SJSA1 (cell line): ENCODE data around the gene HMX1. TPM values are rescaled to one million over a fixed set of nuclear protein-coding genes. Genes with fewer than 3 reads are reported as not detected.

Experiments used
- DNase-seq, 2 experiments: peaks; one replicate each; pipeline ENCODE4 v3.0.0-alpha.2; 2015 to 2020; ENCODE audit warnings: low spot score in 2 of 2, low read depth in 1 of 2
- H3K27ac ChIP-seq: fragments of 250-450 bp; sonication (Bioruptor Pico); 2 replicates; pipeline ENCODE4 v1.5.1; 2020; ENCODE audit warnings: mild to moderate bottlenecking, moderate library complexity
- H3K27me3 ChIP-seq: fragments of 250-450 bp; sonication (Bioruptor Pico); replicated peaks from 2 replicates; pipeline ENCODE4 v1.5.1; 2020; ENCODE audit warnings: mild to moderate bottlenecking, moderate library complexity
- H3K36me3 ChIP-seq: fragments of 250-450 bp; sonication (Bioruptor Pico); 2 replicates; pipeline ENCODE4 v1.5.1; 2020; ENCODE audit warnings: mild to moderate bottlenecking
- H3K4me1 ChIP-seq: fragments of 250-450 bp; sonication (Bioruptor Pico); replicated peaks from 2 replicates; pipeline ENCODE4 v1.6.1; 2021; ENCODE audit warnings: mild to moderate bottlenecking
- H3K4me3 ChIP-seq: fragments of 250-450 bp; sonication (Bioruptor Pico); 2 replicates; pipeline ENCODE4 v1.5.1; 2020; ENCODE audit warnings: mild to moderate bottlenecking
- H3K9me3 ChIP-seq: fragments of 250-450 bp; sonication (Bioruptor Pico); replicated peaks from 2 replicates; pipeline ENCODE4 v1.5.1; 2020; ENCODE audit warnings: mild to moderate bottlenecking
- total RNA-seq: library from RNA; depleted of rRNA; stranded (reverse); fragments of >200 nt; shearing (Covaris generic); gene quantifications from 2 replicates; pipeline ENCODE4 v1.2.3, GENCODE V29; 2014

HMX1 gene
- total RNA-seq, 1 experiment from 2014 or later, result 0.63 TPM

DNA sequence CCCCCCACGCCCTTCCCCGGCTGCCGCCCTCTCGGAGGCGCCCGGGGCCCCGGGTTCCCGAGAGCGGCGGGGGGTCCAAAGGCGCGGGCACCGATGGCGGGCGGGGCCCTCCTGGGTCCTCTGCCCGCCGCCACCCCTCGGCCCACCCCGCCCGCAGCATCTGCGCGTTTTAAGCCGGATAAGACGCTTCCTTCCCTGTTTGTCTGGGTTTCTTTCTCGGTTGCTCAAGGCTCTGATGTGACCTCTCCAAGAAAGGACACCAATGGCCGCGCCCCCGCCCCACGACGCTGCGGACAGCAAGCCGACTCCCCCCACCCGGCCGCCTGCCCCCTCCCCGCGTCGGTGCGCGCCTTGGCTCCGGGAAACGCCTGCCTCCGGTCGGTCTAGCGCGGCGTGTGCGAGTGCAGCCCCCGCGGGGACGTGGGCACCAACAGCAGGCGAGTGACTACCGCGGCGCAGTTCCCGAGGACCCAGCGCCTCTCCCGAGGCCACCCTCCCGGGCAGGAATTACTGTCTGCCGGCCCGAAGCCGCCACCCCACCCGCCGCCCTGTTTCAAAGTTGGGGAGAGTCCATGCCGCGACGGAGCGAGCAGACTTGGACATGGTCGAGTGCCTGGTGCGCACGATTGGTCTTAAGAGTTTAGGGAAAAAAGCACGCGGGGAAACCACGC, 21.1 kb upstream of the HMX1 start:
- Histone ChIP-seq H3K4me3 (no peak overlapping the region), H3K9me3 (no peaks in the 10 kb centered on the region), H3K27ac (no peak overlapping the region), H3K36me3 (no peaks in the 10 kb centered on the region), H3K27me3 (0 out of 2 replicates have a peak, but pooled peaks cover 6% of the 10 kb centered on the region), H3K4me1 (no peaks in the 10 kb centered on the region)
- no peak for DNase-seq

DNA sequence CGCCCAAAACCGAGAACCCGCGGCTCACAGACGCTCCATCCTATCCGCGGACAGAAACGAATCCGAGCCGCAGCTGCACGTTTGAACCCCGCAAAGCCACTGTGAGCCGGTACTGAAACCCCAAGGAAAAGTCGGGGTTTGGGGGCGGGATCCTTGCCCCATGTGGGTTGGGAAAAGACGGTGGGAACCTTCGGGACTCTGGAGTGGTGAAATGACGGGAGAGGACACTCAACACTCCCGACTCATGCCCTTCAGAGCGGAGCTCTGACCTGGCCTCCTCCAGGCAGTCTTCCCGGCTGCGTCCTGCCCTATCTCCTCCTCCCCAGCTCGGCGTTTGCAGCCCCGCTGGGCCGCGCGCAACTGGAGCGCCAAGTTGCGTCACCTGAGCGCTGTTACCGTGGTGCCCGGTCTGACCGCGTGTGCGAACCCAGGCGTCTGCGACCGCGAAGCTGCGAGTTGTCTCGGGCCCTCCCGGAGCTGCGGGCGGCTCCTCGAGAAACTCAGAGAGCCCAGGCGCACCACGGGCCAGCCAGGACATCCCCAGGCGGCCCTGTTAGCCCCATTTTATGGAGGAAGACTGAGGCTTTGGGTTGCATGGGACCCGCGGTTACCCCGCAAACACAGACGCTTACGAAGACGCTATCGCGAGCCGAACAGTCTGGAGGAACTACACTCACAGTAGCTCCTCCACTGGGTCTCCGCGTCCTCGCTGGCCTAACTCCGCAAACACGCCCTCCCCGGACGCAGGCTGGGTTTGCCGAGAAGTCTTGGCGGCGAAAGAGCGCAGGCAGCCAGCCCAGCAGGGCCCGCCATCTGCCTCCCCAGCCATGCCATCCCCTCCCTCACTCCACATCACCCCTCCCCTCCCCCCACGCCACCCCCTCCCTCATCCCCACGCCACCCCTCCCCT, 20.3 kb upstream of the HMX1 start:
- Histone ChIP-seq H3K4me3 (no peak overlapping the region), H3K27ac (no peak overlapping the region), H3K27me3 (0 out of 2 replicates have a peak, but pooled peaks cover 6% of the 10 kb centered on the region), H3K9me3 (no peaks in the 10 kb centered on the region), H3K36me3 (no peaks in the 10 kb centered on the region), H3K4me1 (no peaks in the 10 kb centered on the region)
- DNase-seq, result no peak

- no peak overlapping the region for H3K27ac ChIP-seq
- H3K4me3 ChIP-seq, result no peak overlapping the region
- no peak for DNase-seq
- H3K9me3 ChIP-seq, result no peaks in the 10 kb centered on the region
- no peaks in the 10 kb centered on the region for H3K4me1 ChIP-seq
- H3K27me3 ChIP-seq, result 0 out of 2 replicates have a peak, but pooled peaks cover 6% of the 10 kb centered on the region
- no peaks in the 10 kb centered on the region for H3K36me3 ChIP-seq
Observed at GRCh38 chr4:8891255-8891645, 19.6 kb upstream of the HMX1 start.

- Histone ChIP-seq H3K4me3 (no peak overlapping the region), H3K27ac (no peak overlapping the region), H3K9me3 (no peaks in the 10 kb centered on the region), H3K36me3 (no peaks in the 10 kb centered on the region), H3K4me1 (no peaks in the 10 kb centered on the region), H3K27me3 (0 out of 2 replicates have a peak, but pooled peaks cover 6% of the 10 kb centered on the region)
- no peak for DNase-seq
Observed at GRCh38 chr4:8888856-8889255, 17.2 kb upstream of the HMX1 start.

- DNase-seq, result no peak
- Histone ChIP-seq H3K27me3 (no peaks in the 10 kb centered on the region), H3K9me3 (no peaks in the 10 kb centered on the region), H3K4me1 (no peaks in the 10 kb centered on the region), H3K27ac (no peak overlapping the region), H3K36me3 (no peaks in the 10 kb centered on the region), H3K4me3 (no peak overlapping the region)
Observed at GRCh38 chr4:8886612-8887406, 15.2 kb upstream of the HMX1 start.

GRCh38 chr4:8882239-8882638, 10.6 kb upstream of the HMX1 start:
- H3K4me1 ChIP-seq, result no peaks in the 10 kb centered on the region
- no peaks in the 10 kb centered on the region for H3K36me3 ChIP-seq
- H3K9me3 ChIP-seq, result no peaks in the 10 kb centered on the region
- no peak overlapping the region for H3K27ac ChIP-seq
- no peak for DNase-seq
- H3K27me3 ChIP-seq, result no peaks in the 10 kb centered on the region
- no peak overlapping the region for H3K4me3 ChIP-seq

DNA sequence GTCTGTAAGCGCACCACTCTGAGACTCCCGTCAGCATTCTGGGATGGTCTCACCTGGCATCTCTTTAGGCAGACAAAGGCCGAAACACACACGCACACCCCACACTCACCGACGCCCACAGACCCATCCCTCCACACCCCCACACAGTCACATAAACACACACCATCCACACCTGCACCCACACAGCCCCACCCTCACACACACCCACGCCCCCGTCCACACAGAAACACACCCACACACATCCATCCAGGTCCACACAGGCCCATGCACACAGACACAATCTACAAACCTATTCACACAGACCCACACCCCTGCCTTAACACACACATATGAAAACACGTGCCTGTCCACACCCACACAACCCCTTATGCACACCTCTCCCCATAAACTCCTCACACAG, 9.2 kb upstream of the HMX1 start:
- Histone ChIP-seq H3K27ac (no peak overlapping the region), H3K9me3 (no peaks in the 10 kb centered on the region), H3K36me3 (no peaks in the 10 kb centered on the region), H3K4me1 (no peaks in the 10 kb centered on the region), H3K27me3 (0 out of 2 replicates have a peak, but pooled peaks cover 5% of the 10 kb centered on the region), H3K4me3 (no peak overlapping the region)
- DNase-seq, result no peak

DNA sequence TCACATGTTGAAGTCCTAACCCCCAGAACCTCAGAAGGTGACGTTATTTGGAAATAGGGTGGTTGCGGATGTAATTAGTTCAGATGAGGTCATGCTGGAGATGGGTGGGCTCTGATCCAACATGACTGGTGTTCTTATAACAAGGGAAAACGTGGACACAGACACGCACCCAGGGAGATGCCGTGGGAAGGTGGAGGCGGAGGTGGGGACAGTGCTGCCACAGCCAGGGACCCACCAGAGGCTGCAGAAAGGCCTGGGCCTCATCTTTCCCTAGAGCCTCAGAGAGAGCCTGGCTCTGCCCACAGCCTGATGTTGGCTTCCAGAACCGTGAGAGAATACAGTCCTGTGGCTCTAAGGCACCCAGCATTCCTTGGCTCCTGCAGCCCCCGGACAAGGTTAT, 7.9 kb upstream of the HMX1 start:
- Histone ChIP-seq H3K36me3 (no peaks in the 10 kb centered on the region), H3K4me3 (no peak overlapping the region), H3K9me3 (no peaks in the 10 kb centered on the region), H3K27me3 (peaks cover 12% of the 10 kb centered on the region), H3K27ac (no peak overlapping the region), H3K4me1 (no peaks in the 10 kb centered on the region)
- no peak for DNase-seq

- DNase-seq, result no peak
- Histone ChIP-seq H3K27ac (no peak overlapping the region), H3K36me3 (no peaks in the 10 kb centered on the region), H3K4me1 (no peaks in the 10 kb centered on the region), H3K4me3 (no peak overlapping the region), H3K9me3 (no peaks in the 10 kb centered on the region), H3K27me3 (peaks cover 21% of the 10 kb centered on the region)
Observed at GRCh38 chr4:8878421-8878820, 6.8 kb upstream of the HMX1 start.

GRCh38 chr4:8877780-8878040, 6.1 kb upstream of the HMX1 start:
- H3K4me1 ChIP-seq, result no peaks in the 10 kb centered on the region
- peaks cover 28% of the 10 kb centered on the region for H3K27me3 ChIP-seq
- H3K27ac ChIP-seq, result no peak overlapping the region
- no peaks in the 10 kb centered on the region for H3K36me3 ChIP-seq
- no peak for DNase-seq
- no peak overlapping the region for H3K4me3 ChIP-seq
- no peaks in the 10 kb centered on the region for H3K9me3 ChIP-seq

DNA sequence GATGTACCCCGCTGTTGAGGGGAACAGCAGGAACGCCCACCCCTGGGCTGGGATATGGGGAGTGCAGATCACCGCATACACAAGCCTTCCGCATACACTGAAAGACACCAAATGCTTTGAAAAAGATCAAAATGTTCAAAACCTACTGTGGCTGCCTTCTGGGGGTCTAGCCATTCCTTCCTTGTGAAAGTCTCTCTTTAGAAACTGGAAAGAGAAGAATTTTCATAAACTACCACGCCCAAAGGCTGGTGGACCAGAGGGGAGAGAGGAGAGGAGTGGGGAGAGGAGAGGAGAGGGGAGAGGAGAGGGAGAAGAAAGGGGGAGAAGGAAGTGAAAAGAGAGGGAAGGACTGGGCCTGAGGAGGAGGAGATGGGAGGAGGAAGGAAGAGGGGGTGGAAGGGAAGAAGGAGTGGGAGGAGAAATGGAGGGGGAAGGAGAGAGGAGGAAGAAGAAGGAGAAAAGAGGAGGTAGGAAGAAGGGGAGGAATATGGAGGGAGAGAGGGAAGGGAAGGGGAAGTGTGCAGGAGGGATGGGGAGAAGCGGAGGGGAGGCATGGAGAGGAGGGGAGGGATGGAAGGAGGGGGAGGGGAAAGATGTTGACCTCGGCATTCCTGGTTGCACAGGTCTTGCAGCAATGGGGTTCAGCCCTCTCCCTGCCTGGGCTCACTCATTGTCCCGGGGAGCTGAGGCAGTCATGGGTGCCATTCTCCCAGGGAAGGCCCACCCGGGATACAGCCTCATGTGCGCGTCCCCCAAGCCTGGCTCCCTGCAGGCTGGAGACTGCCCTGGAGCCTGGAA, 5.5 kb upstream of the HMX1 start:
- Histone ChIP-seq H3K36me3 (no peaks in the 10 kb centered on the region), H3K27me3 (peaks cover 34% of the 10 kb centered on the region), H3K9me3 (no peaks in the 10 kb centered on the region), H3K27ac (no peak overlapping the region), H3K4me1 (no peaks in the 10 kb centered on the region), H3K4me3 (no peak overlapping the region)
- DNase-seq, result no peak

GRCh38 chr4:8874896-8875680, 3.4 kb upstream of the HMX1 start:
- H3K9me3 ChIP-seq, result no peaks in the 10 kb centered on the region
- no peaks in the 10 kb centered on the region for H3K36me3 ChIP-seq
- 0 out of 2 replicates have a peak, but pooled peaks cover 3% of the 10 kb centered on the region for H3K4me1 ChIP-seq
- no peak for DNase-seq
- H3K27ac ChIP-seq, result no peak overlapping the region
- no peak overlapping the region for H3K4me3 ChIP-seq
- H3K27me3 ChIP-seq, result peaks cover 39% of the 10 kb centered on the region
